ENCODE measurements around the gene UBE2U.

- no peak for TF ChIP-seq CTCF (IDR thresholded peaks at IDR 0.05)
- no peak for TF ChIP-seq POLR2A (IDR thresholded peaks at IDR 0.05)
Observed at GRCh38 chr1:64293820-64294219, 90.4 kb downstream of the UBE2U start.

All from ovary (tissue), 3 donors.